BLaER1 treated with 17β-estradiol and CSF1 and Interleukin-3, amounts not matched to agents 10 nM and 100 nM (cell line): ENCODE results near the gene GAS2L1.
A peak's percentile ranks its signal among the peaks of the same experiment; 100 is the strongest.

Experiments used
- H3K27ac ChIP-seq, 11 experiments: shearing (Covaris generic); formaldehyde crosslinking; 2 replicates each; pipeline ENCODE4 v1.8.1; 2022
- H3K27me3 ChIP-seq, 11 experiments: shearing (Covaris generic); formaldehyde crosslinking; 2 replicates each; pipeline ENCODE4 v1.8.1; 2022
- H3K36me3 ChIP-seq, 11 experiments: shearing (Covaris generic); formaldehyde crosslinking; 2 replicates each; pipeline ENCODE4 v1.8.1; 2022
- H3K4me1 ChIP-seq, 10 experiments: shearing (Covaris generic); formaldehyde crosslinking; 2 replicates each; pipeline ENCODE4 v1.8.1; 2022
- H3K4me2 ChIP-seq, 11 experiments: shearing (Covaris generic); formaldehyde crosslinking; 2 replicates each; pipeline ENCODE4 v1.8.1; 2022
- H3K4me3 ChIP-seq, 10 experiments: shearing (Covaris generic); formaldehyde crosslinking; 2 replicates each; pipeline ENCODE4 v1.8.1; 2022
- H3K9ac ChIP-seq, 11 experiments: shearing (Covaris generic); formaldehyde crosslinking; 2 replicates each; pipeline ENCODE4 v1.8.1; 2022
- H3K9me3 ChIP-seq, 11 experiments: shearing (Covaris generic); formaldehyde crosslinking; replicated peaks in 1 of 11; 2 replicates each; pipeline ENCODE4 v1.8.1; 2022
- H4K20me1 ChIP-seq, 11 experiments: shearing (Covaris generic); formaldehyde crosslinking; 2 replicates each; pipeline ENCODE4 v1.8.1; 2022
- Cebpa-rat ChIP-seq, 11 experiments: shearing (Covaris generic); IDR thresholded peaks; 2 replicates each; pipeline ENCODE4 v1.8.1; 2022

Gene GAS2L1

GRCh38 chr22:29329581-29329980 is 23.1 kb downstream of the GAS2L1 start:
- Histone ChIP-seq H4K20me1 (peaks cover 9 to 94% (median 29%) of the 10 kb centered on the region in 11 experiments; a peak in 18 of 22 replicates), H3K27me3 (no peaks in the 10 kb centered on the region), H3K9me3 (no peaks in the 10 kb centered on the region), H3K9ac (peak overlapping the region in 7 of 11 experiments; percentile 22 to 74 (median 44); a peak in 7 of 22 replicates), H3K27ac (peak overlapping the region in 4 of 11 experiments; percentile 50 to 79 (median 68); a peak in 6 of 22 replicates), H3K4me1 (peaks cover 48 to 85% (median 78%) of the 10 kb centered on the region in 10 experiments), H3K4me2 (peak overlapping the region; percentile 59 to 98 (median 87)), H3K36me3 (peaks cover 19 to 90% (median 54%) of the 10 kb centered on the region in 11 experiments; a peak in 21 of 22 replicates), H3K4me3 (peak overlapping the region in 2 of 10 experiments; percentile 16 to 33; a peak in 1 of 20 replicates)
- TF ChIP-seq Cebpa-rat (IDR thresholded peaks at IDR 0.05), result no peak

DNA sequence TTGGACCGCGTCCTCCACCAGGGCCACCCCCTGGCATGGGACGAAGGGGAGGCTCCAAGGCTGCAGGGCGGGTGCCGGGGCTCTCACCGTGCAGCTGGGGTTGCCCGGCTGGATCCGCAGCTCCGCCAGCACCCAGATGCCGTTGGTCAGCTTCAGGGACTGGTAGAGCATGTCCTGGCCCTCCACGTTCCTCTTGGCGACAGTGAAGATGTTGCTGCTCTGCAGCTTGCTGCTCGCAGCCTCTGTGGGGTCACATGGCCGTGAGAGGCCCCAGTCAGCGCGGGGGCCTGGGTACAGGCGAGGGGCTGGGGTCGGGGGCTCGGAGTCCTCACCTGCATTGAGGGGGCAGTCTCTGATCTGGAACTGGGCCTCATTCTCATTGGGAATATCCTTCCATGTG is 23.8 kb downstream of the GAS2L1 start:
- peak overlapping the region; percentile 59 to 98 (median 87) for H3K4me2 ChIP-seq
- H3K4me1 ChIP-seq, result peaks cover 53 to 92% (median 85%) of the 10 kb centered on the region in 10 experiments
- TF ChIP-seq Cebpa-rat (IDR thresholded peaks at IDR 0.05), result no peak
- peaks cover 13 to 100% (median 36%) of the 10 kb centered on the region in 11 experiments; a peak in 18 of 22 replicates for H4K20me1 ChIP-seq
- H3K27ac ChIP-seq, result peak overlapping the region in 3 of 11 experiments; percentile 25 to 79 (median 71); a peak in 4 of 22 replicates
- H3K9ac ChIP-seq, result peak overlapping the region in 4 of 11 experiments; percentile 24 to 74 (median 44); a peak in 4 of 22 replicates
- no peaks in the 10 kb centered on the region for H3K9me3 ChIP-seq
- H3K36me3 ChIP-seq, result peaks cover 19 to 97% (median 54%) of the 10 kb centered on the region in 11 experiments; a peak in 21 of 22 replicates
- no peaks in the 10 kb centered on the region for H3K27me3 ChIP-seq
- no peak overlapping the region for H3K4me3 ChIP-seq

- TF ChIP-seq Cebpa-rat (IDR thresholded peaks at IDR 0.05), result no peak
- H3K4me2 ChIP-seq, result peak overlapping the region; percentile 18 to 98 (median 87); a peak in 21 of 22 replicates
- H3K27ac ChIP-seq, result peak overlapping the region in 3 of 11 experiments; percentile 25 to 79 (median 71); a peak in 6 of 22 replicates
- H3K9ac ChIP-seq, result peak overlapping the region in 2 of 11 experiments; percentile 27 to 33; a peak in 1 of 22 replicates
- H3K9me3 ChIP-seq, result no peaks in the 10 kb centered on the region
- peaks cover 14 to 100% (median 41%) of the 10 kb centered on the region in 11 experiments; a peak in 18 of 22 replicates for H4K20me1 ChIP-seq
- H3K36me3 ChIP-seq, result peaks cover 20 to 100% (median 52%) of the 10 kb centered on the region in 11 experiments; a peak in 21 of 22 replicates
- no peak overlapping the region for H3K4me3 ChIP-seq
- H3K27me3 ChIP-seq, result no peaks in the 10 kb centered on the region
- peaks cover 58 to 97% (median 90%) of the 10 kb centered on the region in 10 experiments for H3K4me1 ChIP-seq
Observed at GRCh38 chr22:29330753-29331152, 24.3 kb downstream of the GAS2L1 start.

GRCh38 chr22:29331213-29331612 is 24.8 kb downstream of the GAS2L1 start:
- no peaks in the 10 kb centered on the region for H3K27me3 ChIP-seq
- peaks cover 14 to 100% (median 45%) of the 10 kb centered on the region in 11 experiments; a peak in 18 of 22 replicates for H4K20me1 ChIP-seq
- no peaks in the 10 kb centered on the region for H3K9me3 ChIP-seq
- peak overlapping the region in 4 of 11 experiments; percentile 27 to 66 (median 31); a peak in 1 of 22 replicates for H3K9ac ChIP-seq
- peak overlapping the region; percentile 18 to 98 (median 87); a peak in 21 of 22 replicates for H3K4me2 ChIP-seq
- no peak for TF ChIP-seq Cebpa-rat (IDR thresholded peaks at IDR 0.05)
- H3K4me3 ChIP-seq, result no peak overlapping the region
- peak overlapping the region in 4 of 11 experiments; percentile 25 to 79 (median 72); a peak in 6 of 22 replicates for H3K27ac ChIP-seq
- H3K36me3 ChIP-seq, result peaks cover 20 to 100% (median 52%) of the 10 kb centered on the region in 11 experiments; a peak in 21 of 22 replicates
- peaks cover 62 to 100% (median 95%) of the 10 kb centered on the region in 10 experiments for H3K4me1 ChIP-seq

DNA sequence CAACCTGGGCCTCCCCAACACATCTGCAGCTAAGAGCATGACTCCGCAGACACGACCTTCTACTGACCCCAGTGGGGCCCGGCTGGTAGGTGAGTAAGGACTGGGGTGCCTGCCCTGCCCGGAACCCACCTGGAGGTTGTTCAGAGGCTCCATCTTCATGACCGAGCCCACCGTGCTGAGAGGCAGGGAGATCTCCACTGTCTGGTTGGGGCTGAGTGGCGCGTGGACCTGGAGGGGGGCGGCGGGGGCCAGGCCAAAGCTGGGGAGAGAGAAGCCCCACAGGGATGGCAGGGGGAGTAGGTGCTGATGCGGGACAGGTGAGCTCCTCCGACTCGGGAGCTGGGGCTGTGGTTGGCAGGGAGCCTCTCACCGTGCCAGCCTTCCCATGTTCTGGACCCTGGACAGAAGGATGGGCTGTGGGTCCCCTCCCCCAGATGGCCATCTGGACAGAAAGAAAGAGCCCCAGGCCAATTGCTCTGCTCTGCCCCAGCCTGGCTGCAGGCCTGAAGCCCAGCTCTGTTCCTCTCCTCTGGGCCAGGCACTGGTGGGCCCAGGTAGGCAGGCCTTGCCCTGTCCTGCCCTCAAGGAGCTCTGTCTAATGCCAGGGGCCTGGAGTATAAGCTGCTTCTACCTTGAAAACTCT is 25.3 kb downstream of the GAS2L1 start:
- H3K9ac ChIP-seq, result peak overlapping the region in 6 of 11 experiments; percentile 26 to 68 (median 50); a peak in 9 of 22 replicates
- H3K27ac ChIP-seq, result peak overlapping the region in 5 of 11 experiments; percentile 27 to 79 (median 72); a peak in 9 of 22 replicates
- H3K36me3 ChIP-seq, result peaks cover 16 to 100% (median 52%) of the 10 kb centered on the region in 11 experiments; a peak in 21 of 22 replicates
- H3K4me1 ChIP-seq, result peaks cover 64 to 100% (median 100%) of the 10 kb centered on the region in 10 experiments
- no peaks in the 10 kb centered on the region for H3K27me3 ChIP-seq
- peaks cover 18 to 100% (median 51%) of the 10 kb centered on the region in 11 experiments; a peak in 19 of 22 replicates for H4K20me1 ChIP-seq
- no peak for TF ChIP-seq Cebpa-rat (IDR thresholded peaks at IDR 0.05)
- no peaks in the 10 kb centered on the region for H3K9me3 ChIP-seq
- H3K4me2 ChIP-seq, result peak overlapping the region; percentile 4 to 98 (median 87); a peak in 19 of 22 replicates
- H3K4me3 ChIP-seq, result no peak overlapping the region

GRCh38 chr22:29332886-29333496 is 26.5 kb downstream of the GAS2L1 start:
- H3K36me3 ChIP-seq, result peaks cover 12 to 100% (median 51%) of the 10 kb centered on the region in 11 experiments; a peak in 19 of 22 replicates
- no peaks in the 10 kb centered on the region for H3K9me3 ChIP-seq
- TF ChIP-seq Cebpa-rat (IDR thresholded peaks at IDR 0.05), result peak in 7 of 11 experiments; percentile 43 to 95 (median 84); a peak in 12 of 22 replicates
- H3K27me3 ChIP-seq, result no peaks in the 10 kb centered on the region
- H3K4me3 ChIP-seq, result peak overlapping the region in 5 of 10 experiments; percentile 2 to 28 (median 20); a peak in 6 of 20 replicates
- H3K9ac ChIP-seq, result peak overlapping the region in 9 of 11 experiments; percentile 12 to 68 (median 26); a peak in 13 of 22 replicates
- H3K4me2 ChIP-seq, result peak overlapping the region; percentile 33 to 98 (median 87)
- H4K20me1 ChIP-seq, result peaks cover 20 to 100% (median 59%) of the 10 kb centered on the region in 11 experiments; a peak in 20 of 22 replicates
- H3K4me1 ChIP-seq, result peaks cover 76 to 100% (median 100%) of the 10 kb centered on the region in 10 experiments
- peak overlapping the region in 7 of 11 experiments; percentile 38 to 79 (median 71); a peak in 14 of 22 replicates for H3K27ac ChIP-seq

DNA sequence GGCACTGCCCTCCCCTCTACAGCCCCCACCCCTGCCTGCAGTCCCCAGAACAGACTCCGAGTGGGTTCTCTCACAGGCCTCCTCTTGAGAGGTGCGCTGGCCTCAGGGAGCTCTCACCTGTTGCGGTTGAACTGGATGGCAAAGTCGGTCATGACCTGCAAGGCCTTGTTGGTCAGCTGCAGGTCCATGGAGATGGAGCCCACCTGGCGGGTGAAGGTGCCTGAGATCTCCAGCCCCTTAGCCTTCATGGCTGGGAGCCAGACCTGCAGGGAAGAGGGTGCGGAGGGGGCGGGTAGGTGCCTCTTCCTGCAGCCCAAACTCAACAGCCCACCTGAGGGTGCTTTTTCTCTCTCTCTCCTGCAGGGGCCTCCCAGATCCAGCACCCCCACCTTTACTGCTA is 27.7 kb downstream of the GAS2L1 start:
- H3K4me3 ChIP-seq, result no peak overlapping the region; a peak in 1 of 20 replicates
- H3K9ac ChIP-seq, result peak overlapping the region in 3 of 11 experiments; percentile 39 to 61 (median 42); a peak in 4 of 22 replicates
- H3K9me3 ChIP-seq, result no peaks in the 10 kb centered on the region
- H3K27ac ChIP-seq, result peak overlapping the region in 3 of 11 experiments; percentile 64 to 79 (median 68); a peak in 5 of 22 replicates
- H3K36me3 ChIP-seq, result peaks cover 23 to 100% (median 57%) of the 10 kb centered on the region in 11 experiments
- peaks cover 18 to 100% (median 47%) of the 10 kb centered on the region in 11 experiments; a peak in 20 of 22 replicates for H4K20me1 ChIP-seq
- H3K4me1 ChIP-seq, result peaks cover 81 to 100% (median 100%) of the 10 kb centered on the region in 10 experiments
- no peaks in the 10 kb centered on the region for H3K27me3 ChIP-seq
- no peak for TF ChIP-seq Cebpa-rat (IDR thresholded peaks at IDR 0.05)
- peak overlapping the region in 9 of 11 experiments; percentile 18 to 98 (median 89); a peak in 16 of 22 replicates for H3K4me2 ChIP-seq
